Effector memory CD4-positive, alpha-beta T cell (primary cell): ENCODE data around the gene CST7.

Experiments used
- DNase-seq, 3 donors: peaks; one replicate each; pipeline ENCODE4 v3.0.0-alpha.2; 2020
- H3K27ac ChIP-seq: 2 replicates; pipeline ENCODE4 v1.7.0; 2013; ENCODE audit warnings: mild to moderate bottlenecking, low read length, moderate library complexity; ENCODE audit not compliant: insufficient read depth, poor library complexity, severe bottlenecking
- H3K27me3 ChIP-seq: replicated peaks from 2 replicates; pipeline ENCODE4 v1.7.0; 2013; ENCODE audit warnings: mild to moderate bottlenecking, low read length; ENCODE audit not compliant: insufficient read depth, control insufficient read depth, poor library complexity, severe bottlenecking
- H3K36me3 ChIP-seq: 2 replicates; pipeline ENCODE4 v1.7.0; 2013; ENCODE audit warnings: mild to moderate bottlenecking, low read length, moderate library complexity; ENCODE audit not compliant: control insufficient read depth, insufficient read depth
- H3K4me1 ChIP-seq: 2 replicates; pipeline ENCODE4 v1.7.0; 2013; ENCODE audit warnings: low read length, mild to moderate bottlenecking; ENCODE audit not compliant: control insufficient read depth, insufficient read depth, poor library complexity, severe bottlenecking
- H3K4me3 ChIP-seq: 2 replicates; pipeline ENCODE4 v1.7.0; 2013; ENCODE audit warnings: low read length, low read depth, mild to moderate bottlenecking; ENCODE audit not compliant: insufficient read depth, poor library complexity, severe bottlenecking
- H3K9me3 ChIP-seq: 2 replicates; pipeline ENCODE4 v1.7.0; 2013; ENCODE audit warnings: mild to moderate bottlenecking, low read length, moderate library complexity; ENCODE audit not compliant: control insufficient read depth

The CST7 gene

DNA sequence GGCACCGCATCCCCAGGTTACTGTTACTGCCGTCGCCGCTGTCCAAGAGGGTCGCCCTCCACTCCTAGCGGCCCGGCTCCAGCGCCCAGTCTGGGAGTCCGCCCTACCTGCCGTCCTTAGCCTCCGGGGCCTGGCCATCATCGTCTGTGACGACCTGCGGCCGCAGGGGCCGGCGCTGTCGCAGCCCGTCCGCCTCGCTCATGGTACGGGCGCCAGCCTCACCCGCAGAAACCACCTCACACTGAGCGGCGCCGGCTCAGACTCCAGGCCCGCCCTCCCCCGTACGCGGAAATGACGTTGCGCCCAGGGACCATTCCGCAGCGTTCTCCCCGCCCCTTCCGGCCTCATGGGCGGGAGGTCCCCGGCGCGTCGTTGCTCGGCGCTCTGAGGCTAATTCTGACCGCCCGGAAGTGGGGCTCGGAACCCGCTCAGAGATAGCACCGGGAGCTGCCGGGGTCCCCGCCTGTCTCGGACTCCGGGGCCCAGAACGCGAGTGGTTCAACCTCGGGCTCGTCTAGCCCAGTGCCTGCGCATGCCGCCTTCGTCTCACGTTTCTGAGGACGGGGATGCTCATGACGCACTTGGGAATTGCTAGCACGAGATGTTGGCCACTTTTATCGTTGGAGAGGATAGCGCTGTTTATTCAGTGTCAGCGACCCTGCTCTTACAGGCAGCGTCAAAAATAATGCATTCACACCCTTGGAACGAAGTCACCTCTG lies 43.6 kb downstream of the CST7 start, which contains the start of gene APMAP:
Gene APMAP (minus strand): TSS at position 265 of the 719 bp plus-strand sequence. CDS start 63 bp downstream, at position 202.
- no peaks in the 10 kb centered on the region for H3K36me3 ChIP-seq
- peak within 1 kb of the TSS; percentile 87 for H3K4me3 ChIP-seq
- peak within 1 kb of the TSS; percentile 97 for H3K27ac ChIP-seq
- no peaks in the 10 kb centered on the region for H3K27me3 ChIP-seq
- H3K4me1 ChIP-seq: peaks cover 16% of the 10 kb centered on the region
- peak; percentile 90 to 93 (median 92) for DNase-seq
- H3K9me3 ChIP-seq: no peaks in the 10 kb centered on the region

DNA sequence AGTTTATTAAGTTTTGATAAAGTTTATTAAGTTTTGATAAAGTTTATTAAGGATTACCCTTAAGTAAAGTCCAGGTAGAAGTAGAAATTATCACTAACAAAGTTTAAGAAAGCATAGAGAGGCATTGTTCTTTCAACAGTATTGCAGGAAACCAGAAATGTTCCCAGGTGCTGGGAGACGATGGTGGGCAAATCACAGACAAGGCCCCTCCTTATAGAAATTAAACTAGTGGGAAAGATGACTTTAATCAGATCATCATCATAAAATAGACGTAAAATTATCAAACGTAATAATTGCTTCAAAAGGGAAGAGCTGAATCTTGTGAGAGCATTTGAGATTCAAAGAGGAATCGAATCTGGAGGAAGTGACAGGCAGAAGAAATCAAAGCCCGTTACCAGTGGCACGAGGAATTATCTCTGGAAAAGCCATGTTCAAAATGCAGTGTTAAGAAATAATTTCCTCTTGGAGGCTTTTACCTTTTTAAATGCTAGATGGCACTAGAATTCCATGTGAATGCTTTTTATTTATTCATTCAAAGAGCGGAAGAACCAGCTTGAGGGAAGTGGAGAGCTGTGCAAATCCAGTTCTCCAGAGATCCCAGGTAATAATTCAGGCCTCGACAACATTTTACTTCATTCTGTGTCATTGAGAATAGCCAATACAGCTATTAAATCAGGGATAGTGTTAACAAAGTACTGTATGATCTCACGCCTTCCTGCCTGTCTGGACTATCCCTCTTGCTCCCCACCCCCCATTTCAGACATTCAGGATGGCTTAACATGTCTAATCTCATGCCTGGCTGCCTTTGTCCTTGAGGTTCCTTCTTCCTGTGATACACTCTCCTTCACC lies 44.5 kb downstream of the CST7 start:
- Histone ChIP-seq H3K36me3 (no peaks in the 10 kb centered on the region), H3K27me3 (no peaks in the 10 kb centered on the region), H3K27ac (peak overlapping the region; percentile 97), H3K4me1 (peaks cover 16% of the 10 kb centered on the region), H3K4me3 (peak overlapping the region; percentile 87), H3K9me3 (no peaks in the 10 kb centered on the region)
- DNase-seq: no peak

DNA sequence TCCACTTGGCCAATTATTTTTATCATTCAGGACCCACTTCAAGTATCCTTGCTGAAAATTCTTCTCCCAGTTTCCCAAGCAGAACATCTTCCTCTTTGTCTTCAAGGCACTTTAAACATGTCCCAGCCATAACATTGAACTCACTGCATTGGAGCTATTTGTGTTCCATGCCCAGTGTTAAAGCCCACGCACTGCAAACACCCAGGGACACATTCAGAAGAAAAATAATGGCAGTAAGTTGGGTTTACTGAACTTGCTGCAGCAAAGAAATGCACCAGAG lies 45.1 kb downstream of the CST7 start:
- Histone ChIP-seq H3K27me3 (no peaks in the 10 kb centered on the region), H3K36me3 (no peaks in the 10 kb centered on the region), H3K4me1 (peaks cover 16% of the 10 kb centered on the region), H3K27ac (no peak overlapping the region), H3K4me3 (no peak overlapping the region), H3K9me3 (no peaks in the 10 kb centered on the region)
- DNase-seq: no peak

DNA sequence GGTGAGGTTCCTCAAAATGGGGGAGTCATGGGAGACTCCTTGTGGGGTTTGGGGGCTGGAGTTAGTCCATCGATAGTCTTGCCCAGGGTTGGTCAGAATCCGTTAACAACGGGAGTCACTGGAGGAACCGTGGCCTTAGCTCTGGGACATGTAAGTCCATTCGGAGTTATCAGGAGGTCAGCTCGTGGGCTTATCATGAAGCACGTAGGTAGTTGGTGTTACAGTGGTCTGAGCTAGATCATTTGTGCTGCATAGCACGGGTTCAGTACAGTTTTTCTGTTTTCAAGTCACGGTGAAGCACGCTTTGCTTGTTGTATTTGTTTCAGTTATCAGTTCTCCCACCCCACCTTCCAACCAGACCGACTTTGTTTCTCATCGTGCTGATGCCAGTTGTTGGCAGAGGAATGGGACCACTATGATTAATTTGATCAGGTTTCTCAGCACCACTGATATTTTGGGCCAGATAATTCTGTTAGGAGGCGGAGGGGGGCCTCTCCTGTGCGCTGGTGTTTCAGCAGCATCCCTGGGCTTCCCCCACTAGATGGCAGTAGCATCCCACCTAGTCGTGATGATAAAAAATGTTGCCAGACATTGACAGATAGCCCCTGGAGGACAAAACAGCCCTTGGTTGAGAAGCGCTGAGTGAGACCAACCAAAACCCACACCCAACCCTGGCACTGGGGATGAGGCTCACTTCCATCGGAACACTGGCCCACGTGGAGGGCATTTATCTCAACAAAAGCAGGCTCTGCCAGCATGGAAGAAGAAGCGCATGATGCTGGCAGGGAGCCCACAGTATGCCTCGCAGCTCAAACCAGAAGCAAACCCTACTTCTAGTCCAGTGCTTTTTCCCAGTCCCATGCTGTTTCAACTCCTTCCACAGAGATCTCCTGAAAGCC lies 45.6 kb downstream of the CST7 start:
- no peaks in the 10 kb centered on the region for H3K9me3 ChIP-seq
- peaks cover 16% of the 10 kb centered on the region for H3K4me1 ChIP-seq
- no peak overlapping the region for H3K4me3 ChIP-seq
- peak; percentile 59 to 76 (median 65) for DNase-seq
- no peaks in the 10 kb centered on the region for H3K27me3 ChIP-seq
- no peak overlapping the region for H3K27ac ChIP-seq
- no peaks in the 10 kb centered on the region for H3K36me3 ChIP-seq

DNA sequence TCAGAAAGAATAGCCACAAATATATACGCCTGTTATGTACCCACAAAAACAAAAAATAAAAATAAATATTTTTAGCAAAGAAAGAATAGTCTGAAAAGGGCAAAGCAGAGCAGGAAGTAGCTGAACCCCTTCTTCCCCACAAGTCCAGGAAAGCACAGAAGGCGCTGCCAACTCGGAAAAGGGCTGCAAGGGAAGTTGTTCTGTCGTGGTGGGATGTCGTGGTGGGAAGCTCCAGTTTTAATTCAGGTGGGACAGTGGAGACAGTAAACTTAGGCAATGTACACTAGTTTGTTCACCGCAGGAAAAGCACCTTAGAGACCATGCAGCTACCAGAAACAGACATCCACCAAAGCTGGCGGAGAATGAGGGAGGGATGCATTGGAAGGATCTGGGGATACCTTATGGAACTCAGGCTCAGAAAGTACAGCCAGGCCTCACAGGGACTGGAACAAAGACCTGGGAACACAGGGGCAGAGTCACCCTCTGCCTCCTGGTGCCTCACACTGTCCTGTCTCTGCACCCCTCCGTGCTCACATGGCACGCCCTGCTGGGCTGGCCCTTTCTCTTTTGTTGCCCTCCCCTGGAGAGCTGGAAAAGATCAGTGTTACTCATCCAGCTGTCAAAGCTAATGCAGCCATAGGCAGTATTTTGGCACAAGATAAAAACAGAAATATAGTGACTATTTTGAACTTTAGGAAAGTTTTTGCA lies 46.8 kb downstream of the CST7 start:
- Histone ChIP-seq H3K9me3 (no peaks in the 10 kb centered on the region), H3K4me1 (peaks cover 14% of the 10 kb centered on the region), H3K36me3 (no peaks in the 10 kb centered on the region), H3K27ac (no peak overlapping the region), H3K27me3 (no peaks in the 10 kb centered on the region), H3K4me3 (no peak overlapping the region)
- no peak for DNase-seq

DNA sequence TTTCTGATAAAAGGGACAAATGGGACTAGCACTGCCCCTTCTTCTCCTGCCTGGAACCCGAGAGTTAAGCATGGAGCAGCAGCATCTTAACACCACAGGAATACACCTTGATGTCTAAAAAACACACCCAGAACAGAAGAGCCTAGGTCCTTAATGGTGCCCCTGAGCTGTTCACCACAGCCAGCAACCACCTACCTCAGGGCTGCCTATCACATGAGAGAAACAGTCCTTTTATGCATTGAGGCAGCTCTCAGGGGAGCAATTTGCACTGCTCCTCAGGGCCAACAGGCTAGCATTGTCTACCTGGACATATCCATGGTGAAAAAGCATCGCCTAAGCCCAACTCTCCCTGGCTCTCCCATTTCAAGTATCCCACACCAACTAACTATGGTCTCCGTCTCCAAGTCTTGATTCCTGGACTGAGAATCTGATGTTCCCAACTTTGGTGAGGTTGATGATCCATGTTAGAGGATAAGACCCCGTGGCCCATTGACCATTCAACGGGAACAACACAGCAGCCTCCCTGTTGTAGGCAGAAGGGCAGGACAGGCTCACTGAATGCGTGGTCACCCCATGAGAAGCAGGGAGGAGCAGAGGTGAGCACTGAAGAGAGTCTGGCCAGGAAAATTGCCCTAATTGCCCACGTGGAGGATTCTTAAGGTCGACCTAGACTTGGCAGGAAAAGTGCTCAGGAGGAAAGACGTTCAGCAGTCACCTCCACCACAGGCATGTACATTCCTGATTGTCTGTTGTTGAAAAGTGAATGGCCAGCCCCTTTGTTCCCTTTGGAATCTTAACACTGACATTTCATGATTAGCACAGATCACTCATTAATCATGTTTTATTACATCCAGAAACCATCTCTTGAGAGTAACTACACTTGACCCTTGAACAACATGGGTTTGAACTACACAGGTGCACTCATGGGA lies 47.6 kb downstream of the CST7 start:
- Histone ChIP-seq H3K4me1 (peaks cover 7% of the 10 kb centered on the region), H3K36me3 (no peaks in the 10 kb centered on the region), H3K9me3 (no peaks in the 10 kb centered on the region), H3K27ac (no peak overlapping the region), H3K27me3 (no peaks in the 10 kb centered on the region), H3K4me3 (no peak overlapping the region)
- DNase-seq: no peak

DNA sequence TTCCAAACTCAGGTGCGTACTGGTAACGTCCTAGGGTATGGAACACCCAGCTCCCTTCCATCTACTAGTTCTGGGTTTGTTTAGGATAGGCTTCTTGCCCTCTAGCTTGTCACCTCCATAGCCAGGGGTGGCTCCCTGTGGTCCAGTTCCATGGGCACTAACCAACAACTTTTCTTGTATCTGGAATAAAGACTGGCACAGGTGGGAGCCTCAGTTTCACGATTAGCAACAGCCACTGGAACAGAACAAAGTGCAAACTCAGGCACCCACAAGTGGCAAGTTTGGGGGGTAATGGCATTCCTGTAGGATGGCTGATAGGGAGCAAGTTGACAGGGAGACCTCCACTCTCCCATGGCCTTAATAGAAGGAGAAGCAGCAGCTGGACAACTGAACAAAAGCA lies 49.1 kb downstream of the CST7 start:
- DNase-seq: no peak
- peaks cover 3% of the 10 kb centered on the region for H3K4me1 ChIP-seq
- no peaks in the 10 kb centered on the region for H3K27me3 ChIP-seq
- no peaks in the 10 kb centered on the region for H3K36me3 ChIP-seq
- no peak overlapping the region for H3K4me3 ChIP-seq
- no peak overlapping the region for H3K27ac ChIP-seq
- H3K9me3 ChIP-seq: no peaks in the 10 kb centered on the region

DNA sequence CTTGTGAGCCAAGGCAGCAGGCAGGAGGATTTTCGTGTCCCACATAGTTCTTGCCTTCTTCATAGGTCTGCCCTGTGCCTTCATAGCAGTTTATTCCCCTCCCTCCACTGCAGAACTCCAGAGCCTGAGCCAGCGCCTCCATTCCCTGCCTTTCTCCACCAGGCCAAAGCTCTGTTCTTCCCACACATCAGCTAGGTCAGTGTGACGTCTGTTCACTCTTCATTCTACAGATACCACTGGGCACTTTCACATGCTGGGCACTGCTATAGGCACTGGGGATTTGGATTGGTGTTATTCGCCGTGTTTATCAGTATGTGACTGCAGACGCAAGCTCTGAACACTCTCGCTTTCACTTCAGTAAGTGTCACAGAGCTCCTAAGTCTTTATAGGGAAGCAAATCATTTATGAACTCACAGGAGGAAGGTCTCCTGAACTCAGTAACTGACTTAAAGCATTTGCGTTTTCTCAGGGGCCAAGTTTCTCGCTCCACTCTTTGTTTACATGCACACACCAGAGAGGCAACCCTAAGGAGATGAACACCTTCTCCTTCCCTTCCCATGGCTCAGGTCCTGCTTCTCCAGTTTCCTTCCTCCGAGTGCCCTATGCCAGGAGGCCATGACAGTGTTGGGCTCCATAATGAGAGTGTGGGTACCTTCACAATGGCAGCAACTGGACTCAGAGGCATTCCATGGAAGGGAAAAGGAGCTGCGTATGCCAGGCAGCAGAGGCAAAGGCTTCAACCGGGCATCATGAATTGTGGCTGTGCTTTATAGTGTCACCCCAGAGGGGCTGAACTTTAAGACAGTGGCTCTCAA lies 49.8 kb downstream of the CST7 start:
- DNase-seq: no peak
- no peaks in the 10 kb centered on the region for H3K36me3 ChIP-seq
- no peak overlapping the region for H3K4me3 ChIP-seq
- H3K4me1 ChIP-seq: no peaks in the 10 kb centered on the region
- H3K27ac ChIP-seq: no peak overlapping the region
- no peaks in the 10 kb centered on the region for H3K27me3 ChIP-seq
- H3K9me3 ChIP-seq: no peaks in the 10 kb centered on the region
